Left renal pelvis (tissue), 4 donors: ENCODE data around the gene INCENP. TPM values are rescaled to one million over a fixed set of nuclear protein-coding genes. Genes with fewer than 3 reads are reported as not detected.

ENCODE experiments used
- DNase-seq, 4 donors: peaks; one replicate each; pipeline ENCODE4 v3.0.0-alpha.2; 2013; ENCODE audit warnings: low read depth in 4 of 4, low spot score in 3 of 4
- polyA plus RNA-seq, 4 donors: library from polyadenylated mRNA; unstranded; fragments of 120-200 nt; gene quantifications; one replicate each; pipeline ENCODE4 v1.2.1, GENCODE V29; 2013; ENCODE audit not compliant: insufficient read length in 4 of 4

Gene INCENP
- polyA plus RNA-seq, 4 donors: 30.7 to 43.0 (median 35.2) TPM

- no peak for DNase-seq
These were observed 15.9 kb downstream of the INCENP start for GRCh38 chr11:62139526-62140303.

GRCh38 chr11:62140304-62141110, 16.7 kb downstream of the INCENP start:
- no peak for DNase-seq

GRCh38 chr11:62141111-62142042, 17.6 kb downstream of the INCENP start:
- no peak for DNase-seq

- no peak for DNase-seq
These were observed 18.2 kb downstream of the INCENP start for GRCh38 chr11:62142043-62142375.

GRCh38 chr11:62142921-62143320, 19.1 kb downstream of the INCENP start:
- no peak for DNase-seq

GRCh38 chr11:62143727-62144126, 19.9 kb downstream of the INCENP start:
- DNase-seq: no peak

GRCh38 chr11:62144641-62145255, 20.9 kb downstream of the INCENP start:
- no peak for DNase-seq

GRCh38 chr11:62145261-62145871, 21.6 kb downstream of the INCENP start:
- DNase-seq: no peak

GRCh38 chr11:62146476-62147200, 22.8 kb downstream of the INCENP start:
- no peak for DNase-seq

GRCh38 chr11:62147545-62147944, 23.7 kb downstream of the INCENP start:
- no peak for DNase-seq

GRCh38 chr11:62148271-62148980, 24.6 kb downstream of the INCENP start:
- no peak for DNase-seq

GRCh38 chr11:62149986-62150886, 26.4 kb downstream of the INCENP start:
- no peak for DNase-seq

- no peak for DNase-seq
These were observed 27.3 kb downstream of the INCENP start for GRCh38 chr11:62150887-62151736.

- no peak for DNase-seq
These were observed 27.9 kb downstream of the INCENP start for GRCh38 chr11:62151737-62152102.

- DNase-seq: no peak
These were observed 28.7 kb downstream of the INCENP start for GRCh38 chr11:62152245-62153086.

GRCh38 chr11:62153087-62153395, 29.2 kb downstream of the INCENP start:
- no peak for DNase-seq
